ENCODE measurements around the gene TBC1D1.
A peak's percentile ranks its signal among the peaks of the same experiment; 100 is the strongest.
"Not testable (repeated sequence)": the region's sequence is repeated elsewhere in the genome, so short reads cannot be mapped to it uniquely, and the experiment has no call there.

Gene TBC1D1

GRCh38 chr4:37970702-37971101, 79.8 kb downstream of the TBC1D1 start:
- DNase-seq, result peak; percentile 73 to 83

- no peak for DNase-seq
Observed at GRCh38 chr4:37971202-37971601, 80.3 kb downstream of the TBC1D1 start.

GRCh38 chr4:37973441-37973840, 82.6 kb downstream of the TBC1D1 start:
- DNase-seq, result no peak

GRCh38 chr4:37975321-37975822, 84.5 kb downstream of the TBC1D1 start:
- not testable (repeated sequence) for DNase-seq

- DNase-seq, result no peak
Observed at GRCh38 chr4:37976507-37976906, 85.6 kb downstream of the TBC1D1 start.

GRCh38 chr4:37976991-37977470, 86.1 kb downstream of the TBC1D1 start:
- DNase-seq, result peak; percentile 85 to 86

GRCh38 chr4:37977471-37978247, 86.8 kb downstream of the TBC1D1 start:
- peak; percentile 81 to 84 for DNase-seq

GRCh38 chr4:37978248-37978924, 87.5 kb downstream of the TBC1D1 start:
- peak in 1 of 2 donors; percentile 5 for DNase-seq

GRCh38 chr4:37980246-37980645, 89.4 kb downstream of the TBC1D1 start:
- no peak for DNase-seq

GRCh38 chr4:37981425-37981824, 90.5 kb downstream of the TBC1D1 start:
- no peak for DNase-seq

- DNase-seq, result no peak
Observed at GRCh38 chr4:37981844-37982720, 91.2 kb downstream of the TBC1D1 start.

GRCh38 chr4:37982736-37983135, 91.9 kb downstream of the TBC1D1 start:
- DNase-seq, result no peak

GRCh38 chr4:37983951-37984350, 93.1 kb downstream of the TBC1D1 start:
- no peak for DNase-seq

- no peak for DNase-seq
Observed at GRCh38 chr4:37985730-37986275, 94.9 kb downstream of the TBC1D1 start.

- DNase-seq, result no peak
Observed at GRCh38 chr4:37988670-37989069, 97.8 kb downstream of the TBC1D1 start.

- peak in 1 of 2 donors; percentile 5 for DNase-seq
Observed at GRCh38 chr4:37989398-37990260, 98.7 kb downstream of the TBC1D1 start.

- no peak for DNase-seq
Observed at GRCh38 chr4:37990731-37991245, 99.9 kb downstream of the TBC1D1 start.

- no peak for DNase-seq
Observed at GRCh38 chr4:37991623-37992410, 100.9 kb downstream of the TBC1D1 start.

GRCh38 chr4:37993806-37994205, 102.9 kb downstream of the TBC1D1 start:
- no peak for DNase-seq

GRCh38 chr4:37994569-37994968, 103.7 kb downstream of the TBC1D1 start:
- no peak for DNase-seq
